Smooth muscle cell (in vitro differentiated cells): ENCODE measurements around the gene SYNDIG1. TPM values are rescaled to one million over a fixed set of nuclear protein-coding genes. Genes with fewer than 3 reads are reported as not detected.

Experiments
- DNase-seq: peaks from one replicate; lab custom pipeline; 2025; ENCODE audit not compliant: unreplicated experiment; lab: John Stamatoyannopoulos, UW
- H2AFZ ChIP-seq: fragments of 200-600 bp; sonication (generic); 2 replicates; pipeline ENCODE4 v1.6.0; 2016; ENCODE audit warnings: antibody characterized with exemption, low read depth, mild to moderate bottlenecking
- H3F3A ChIP-seq: fragments of 200-600 bp; sonication (generic); 2 replicates; pipeline ENCODE4 v1.6.0; 2017; ENCODE audit warnings: antibody characterized with exemption, low read depth
- H3K27ac ChIP-seq: fragments of 200-600 bp; sonication (generic); 2 replicates; pipeline ENCODE4 v1.5.1; 2016; ENCODE audit warnings: low read depth, mild to moderate bottlenecking
- H3K27me3 ChIP-seq: fragments of 200-600 bp; sonication (generic); 2 replicates; pipeline ENCODE4 v1.6.1; 2016; ENCODE audit warnings: low read depth, mild to moderate bottlenecking
- H3K36me3 ChIP-seq: fragments of 200-600 bp; sonication (generic); 2 replicates; pipeline ENCODE4 v1.5.1; 2016; ENCODE audit warnings: low read depth
- H3K4me1 ChIP-seq: fragments of 200-600 bp; sonication (generic); 2 replicates; pipeline ENCODE4 v1.5.1; 2016; ENCODE audit warnings: low read depth
- H3K4me2 ChIP-seq: fragments of 200-600 bp; sonication (generic); 2 replicates; pipeline ENCODE4 v1.6.0; 2016; ENCODE audit warnings: mild to moderate bottlenecking
- H3K4me3 ChIP-seq: fragments of 200-600 bp; sonication (generic); 2 replicates; pipeline ENCODE4 v1.5.1; 2016; ENCODE audit warnings: mild to moderate bottlenecking
- H3K79me2 ChIP-seq: fragments of 200-600 bp; sonication (generic); 2 replicates; pipeline ENCODE4 v1.6.0; 2016; ENCODE audit warnings: low read depth, mild to moderate bottlenecking
- H3K9ac ChIP-seq: fragments of 200-600 bp; sonication (generic); 2 replicates; pipeline ENCODE4 v1.6.0; 2016; ENCODE audit warnings: low read depth
- H3K9me3 ChIP-seq: fragments of 200-600 bp; sonication (generic); replicated peaks from 2 replicates; pipeline ENCODE4 v1.5.1; 2016; ENCODE audit warnings: low read depth
- H4K20me1 ChIP-seq: fragments of 200-600 bp; sonication (generic); 2 replicates; pipeline ENCODE4 v1.6.0; 2016; ENCODE audit warnings: low read depth
- WGBS: methylation state at CpG from one replicate; pipeline ENCODE4 v1.1.7; 2016; ENCODE audit warnings: low lambda C conversion rate; 5-methylcytosine and 5-hydroxymethylcytosine counted together
- polyA plus RNA-seq: library from polyadenylated mRNA; unstranded; fragments of >200 nt; fragmentation: Nextera tagmentation; extraction: Ambion mirVana; gene quantifications from 2 replicates; pipeline ENCODE4 v1.2.1, GENCODE V29; 2016
- total RNA-seq: library from RNA; depleted of rRNA; stranded (reverse); fragments of >200 nt; gene quantifications from 2 replicates; pipeline ENCODE4 v1.2.3, GENCODE V29; 2014
- TF ChIP-seq, protein P1 (sequence below): fragments of 200-600 bp; sonication (generic); IDR thresholded peaks from 2 replicates; pipeline ENCODE4 v1.5.1; 2017; ENCODE audit warnings: borderline replicate concordance, mild to moderate bottlenecking, antibody characterized with exemption; ENCODE audit not compliant: insufficient read depth, poor library complexity, severe bottlenecking

Gene SYNDIG1
- total and polyA plus RNA-seq, 2 experiments from 2014 or later = 1.8 to 2.2 TPM

GRCh38 chr20:24634855-24635254 is 165.4 kb downstream of the SYNDIG1 start:
- Histone ChIP-seq H3K27me3 (no peaks in the 10 kb centered on the region), H4K20me1 (no peaks in the 10 kb centered on the region), H3K27ac (peak overlapping the region; percentile 55), H3K79me2 (no peaks in the 10 kb centered on the region), H3K9me3 (no peaks in the 10 kb centered on the region), H3K36me3 (no peaks in the 10 kb centered on the region), H2AFZ (no peak overlapping the region), H3K4me3 (no peak overlapping the region), H3K9ac (no peak overlapping the region), H3K4me1 (peaks cover 8% of the 10 kb centered on the region), H3F3A (peaks cover 8% of the 10 kb centered on the region), H3K4me2 (peak overlapping the region; percentile 73)
- DNase-seq = peak; percentile 41
- TF ChIP-seq, protein P1, sequence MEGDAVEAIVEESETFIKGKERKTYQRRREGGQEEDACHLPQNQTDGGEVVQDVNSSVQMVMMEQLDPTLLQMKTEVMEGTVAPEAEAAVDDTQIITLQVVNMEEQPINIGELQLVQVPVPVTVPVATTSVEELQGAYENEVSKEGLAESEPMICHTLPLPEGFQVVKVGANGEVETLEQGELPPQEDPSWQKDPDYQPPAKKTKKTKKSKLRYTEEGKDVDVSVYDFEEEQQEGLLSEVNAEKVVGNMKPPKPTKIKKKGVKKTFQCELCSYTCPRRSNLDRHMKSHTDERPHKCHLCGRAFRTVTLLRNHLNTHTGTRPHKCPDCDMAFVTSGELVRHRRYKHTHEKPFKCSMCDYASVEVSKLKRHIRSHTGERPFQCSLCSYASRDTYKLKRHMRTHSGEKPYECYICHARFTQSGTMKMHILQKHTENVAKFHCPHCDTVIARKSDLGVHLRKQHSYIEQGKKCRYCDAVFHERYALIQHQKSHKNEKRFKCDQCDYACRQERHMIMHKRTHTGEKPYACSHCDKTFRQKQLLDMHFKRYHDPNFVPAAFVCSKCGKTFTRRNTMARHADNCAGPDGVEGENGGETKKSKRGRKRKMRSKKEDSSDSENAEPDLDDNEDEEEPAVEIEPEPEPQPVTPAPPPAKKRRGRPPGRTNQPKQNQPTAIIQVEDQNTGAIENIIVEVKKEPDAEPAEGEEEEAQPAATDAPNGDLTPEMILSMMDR = no peak
- WGBS = 21% methylated on average over 9 of the region's 9 CpGs

- Histone ChIP-seq H3K4me3 (no peak overlapping the region), H3K4me2 (no peak overlapping the region), H3K27ac (no peak overlapping the region), H4K20me1 (no peaks in the 10 kb centered on the region), H3K36me3 (no peaks in the 10 kb centered on the region), H3F3A (peaks cover 8% of the 10 kb centered on the region), H3K9ac (no peak overlapping the region), H2AFZ (no peak overlapping the region), H3K4me1 (peaks cover 8% of the 10 kb centered on the region), H3K9me3 (no peaks in the 10 kb centered on the region), H3K27me3 (no peaks in the 10 kb centered on the region), H3K79me2 (no peaks in the 10 kb centered on the region)
- DNase-seq = no peak
- 84% methylated on average over 2 of the region's 2 CpGs for WGBS
- TF ChIP-seq, protein P1 = no peak
Observed at GRCh38 chr20:24636626-24637025, 167.2 kb downstream of the SYNDIG1 start.

- no peak overlapping the region for H3K4me3 ChIP-seq
- no peak for DNase-seq
- H3F3A ChIP-seq = peaks cover 8% of the 10 kb centered on the region
- no peaks in the 10 kb centered on the region for H3K79me2 ChIP-seq
- no peaks in the 10 kb centered on the region for H4K20me1 ChIP-seq
- H2AFZ ChIP-seq = no peak overlapping the region
- H3K4me1 ChIP-seq = peaks cover 8% of the 10 kb centered on the region
- H3K27ac ChIP-seq = no peak overlapping the region
- no peak overlapping the region for H3K4me2 ChIP-seq
- no peaks in the 10 kb centered on the region for H3K36me3 ChIP-seq
- H3K27me3 ChIP-seq = no peaks in the 10 kb centered on the region
- TF ChIP-seq, protein P1 = no peak
- WGBS = 69% methylated on average over 4 of the region's 4 CpGs
- no peaks in the 10 kb centered on the region for H3K9me3 ChIP-seq
- no peak overlapping the region for H3K9ac ChIP-seq
Observed at GRCh38 chr20:24637087-24637486, 167.7 kb downstream of the SYNDIG1 start.

- peaks cover 8% of the 10 kb centered on the region for H3K4me1 ChIP-seq
- H3K9me3 ChIP-seq = no peaks in the 10 kb centered on the region
- no peak overlapping the region for H3K4me2 ChIP-seq
- H3K4me3 ChIP-seq = no peak overlapping the region
- no peaks in the 10 kb centered on the region for H4K20me1 ChIP-seq
- H2AFZ ChIP-seq = no peak overlapping the region
- H3K9ac ChIP-seq = no peak overlapping the region
- H3K36me3 ChIP-seq = no peaks in the 10 kb centered on the region
- WGBS = 85% methylated on average over 6 of the region's 6 CpGs
- no peaks in the 10 kb centered on the region for H3K79me2 ChIP-seq
- TF ChIP-seq, protein P1 = no peak
- H3F3A ChIP-seq = peaks cover 8% of the 10 kb centered on the region
- no peak overlapping the region for H3K27ac ChIP-seq
- no peak for DNase-seq
- no peaks in the 10 kb centered on the region for H3K27me3 ChIP-seq
Observed at GRCh38 chr20:24637941-24638340, 168.5 kb downstream of the SYNDIG1 start.
